ENCODE data around the gene ZNF443.
"Not testable (repeated sequence)": the region's sequence is repeated elsewhere in the genome, so short reads cannot be mapped to it uniquely, and the experiment has no call there.

Gene ZNF443

GRCh38 chr19:12440541-12441316 is at the start of gene ZNF443:
Gene ZNF443, minus strand, starts transcription at chr19:12441021. Its CDS starts 107 bp downstream, at chr19:12440914.
- DNase-seq (ENCODE audit: low read depth, low spot score): peak; percentile 93

DNA sequence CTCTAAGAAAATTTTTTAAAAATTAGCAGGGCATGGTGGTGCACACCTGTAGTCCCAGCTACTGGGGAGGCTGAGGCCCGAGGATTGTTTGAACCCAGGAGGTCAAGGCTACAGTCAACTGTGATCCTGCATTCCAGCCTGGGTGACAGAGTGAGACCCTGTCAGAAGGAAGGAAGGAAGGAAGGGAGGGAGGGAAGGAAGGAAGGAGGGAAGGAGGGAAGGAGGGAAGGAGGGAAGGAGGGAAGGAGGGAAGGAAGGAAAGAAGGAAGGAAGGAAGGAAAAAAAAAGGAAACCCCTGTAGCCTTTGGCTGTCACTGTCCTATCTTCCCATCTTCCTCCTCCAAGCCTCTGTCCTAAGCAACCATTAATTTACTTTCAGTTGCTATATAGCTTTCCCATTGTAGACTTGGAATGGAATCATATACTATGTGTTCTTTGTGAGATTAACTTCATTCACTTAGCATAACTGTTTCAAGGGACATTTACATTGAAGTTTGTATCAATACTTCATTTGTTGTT is 45.5 kb upstream of the ZNF443 start:
- not testable (repeated sequence) for DNase-seq (ENCODE audit: low read depth, low spot score)

GRCh38 chr19:12485571-12485970 is 44.8 kb upstream of the ZNF443 start:
- DNase-seq (ENCODE audit: low read depth, low spot score): no peak

- DNase-seq (ENCODE audit: low read depth, low spot score): no peak
These were observed 44.2 kb upstream of the ZNF443 start for GRCh38 chr19:12485052-12485416.

GRCh38 chr19:12484371-12485051 is 43.7 kb upstream of the ZNF443 start, which contains the start of gene ZNF709:
Gene ZNF709, minus strand, starts transcription at chr19:12484816. Its CDS starts 159 bp downstream, at chr19:12484657.
- DNase-seq (ENCODE audit: low read depth, low spot score): peak; percentile 50

- no peak for DNase-seq (ENCODE audit: low read depth, low spot score)
These were observed 43.2 kb upstream of the ZNF443 start for GRCh38 chr19:12484011-12484370.

DNA sequence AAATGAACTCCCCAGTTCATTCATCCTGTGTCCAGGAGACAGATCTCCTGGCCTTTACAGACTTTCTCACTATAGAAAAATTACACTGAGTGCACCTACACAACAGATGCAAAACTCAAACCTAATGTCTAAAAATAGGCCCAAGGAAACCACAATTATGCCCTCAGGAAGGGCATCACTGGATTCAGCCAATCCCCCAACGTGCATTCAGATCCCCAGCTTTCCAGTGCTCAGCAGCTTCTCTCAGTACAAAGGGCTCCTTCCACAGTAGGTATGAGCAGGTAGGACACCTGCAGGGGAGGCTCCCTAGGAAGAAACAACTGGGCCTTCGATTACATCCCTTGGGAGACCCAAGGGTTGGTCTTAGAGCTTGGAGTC is 41.7 kb upstream of the ZNF443 start:
- DNase-seq (ENCODE audit: low read depth, low spot score): no peak

- no peak for DNase-seq (ENCODE audit: low read depth, low spot score)
These were observed 41.1 kb upstream of the ZNF443 start for GRCh38 chr19:12481781-12482508.

DNA sequence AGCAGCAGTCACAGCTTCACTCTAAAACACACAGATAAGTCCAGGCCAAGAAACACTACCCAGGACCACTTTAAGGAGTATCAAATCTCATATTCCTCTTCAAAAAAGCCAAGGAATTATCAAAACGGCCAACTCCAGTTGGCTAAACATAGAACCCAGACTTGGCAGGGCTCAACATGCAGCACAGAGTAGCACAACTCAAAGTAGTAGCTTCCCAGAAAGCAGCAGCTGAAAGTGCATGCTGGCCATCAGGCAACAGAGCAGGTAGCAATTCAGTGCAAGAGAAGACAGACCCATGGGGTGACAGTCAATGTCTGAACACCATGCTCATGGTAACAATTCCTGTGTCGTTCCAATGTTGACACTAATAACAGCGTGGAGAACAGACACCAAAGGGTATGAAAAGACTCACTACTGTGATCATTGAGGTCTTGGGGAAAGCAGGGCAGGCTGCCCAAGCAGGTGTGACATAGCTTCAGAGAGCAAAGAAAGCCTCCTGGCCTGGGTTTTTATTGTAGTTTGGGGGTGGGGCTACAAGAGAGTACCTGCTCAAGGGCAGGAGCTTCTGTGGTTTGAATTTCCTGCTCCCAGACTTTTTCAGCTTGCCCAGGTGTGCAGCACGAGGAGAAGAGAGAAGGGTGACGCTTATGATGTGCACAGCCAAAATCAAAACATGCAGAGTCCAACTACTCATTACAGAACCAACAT is 37.6 kb upstream of the ZNF443 start:
- no peak for DNase-seq (ENCODE audit: low read depth, low spot score)

DNA sequence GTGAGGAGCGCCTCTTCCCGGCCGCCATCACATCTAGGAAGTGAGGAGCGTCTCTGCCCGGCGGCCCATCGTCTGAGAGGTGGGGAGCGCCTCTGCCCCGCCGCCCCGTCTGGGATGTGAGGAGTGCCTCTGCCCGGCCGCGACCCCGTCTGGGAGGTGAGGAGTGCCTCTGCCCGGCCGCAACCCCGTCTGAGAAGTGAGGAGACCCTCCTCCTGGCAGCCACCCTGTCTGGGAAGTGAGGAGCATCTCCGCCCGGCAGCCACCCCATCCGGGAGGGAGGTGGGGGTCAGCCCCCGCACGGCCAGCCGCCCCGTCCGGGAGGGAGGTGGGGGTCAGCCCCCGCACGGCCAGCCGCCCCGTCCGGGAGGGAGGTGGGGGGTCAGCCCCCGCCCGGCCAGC is 26.8 kb upstream of the ZNF443 start:
- DNase-seq (ENCODE audit: low read depth, low spot score): not testable (repeated sequence)

- no peak for DNase-seq (ENCODE audit: low read depth, low spot score)
These were observed 24.4 kb upstream of the ZNF443 start for GRCh38 chr19:12465211-12465610.

- no peak for DNase-seq (ENCODE audit: low read depth, low spot score)
These were observed 23.9 kb upstream of the ZNF443 start for GRCh38 chr19:12464769-12465168.

DNA sequence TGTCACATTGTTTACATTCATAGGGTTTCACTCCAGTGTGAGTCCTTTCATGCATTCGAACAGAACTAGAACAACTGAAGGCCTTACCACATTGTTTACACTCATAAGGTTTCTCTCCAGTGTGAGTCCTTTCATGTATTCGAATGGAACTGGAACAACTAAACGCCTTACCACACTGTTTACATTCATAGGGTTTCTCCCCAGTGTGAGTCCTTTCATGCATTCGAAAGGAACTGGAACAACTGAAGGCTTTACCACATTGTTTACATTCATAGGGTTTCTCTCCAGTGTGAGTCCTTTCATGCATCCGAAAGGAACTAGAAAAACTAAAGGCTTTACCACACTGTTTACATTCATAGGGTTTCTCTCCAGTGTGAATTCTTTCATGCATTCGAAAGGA is 23.3 kb upstream of the ZNF443 start:
- DNase-seq (ENCODE audit: low read depth, low spot score): not testable (repeated sequence)

GRCh38 chr19:12453495-12453894 is 12.7 kb upstream of the ZNF443 start:
- DNase-seq (ENCODE audit: low read depth, low spot score): no peak

DNA sequence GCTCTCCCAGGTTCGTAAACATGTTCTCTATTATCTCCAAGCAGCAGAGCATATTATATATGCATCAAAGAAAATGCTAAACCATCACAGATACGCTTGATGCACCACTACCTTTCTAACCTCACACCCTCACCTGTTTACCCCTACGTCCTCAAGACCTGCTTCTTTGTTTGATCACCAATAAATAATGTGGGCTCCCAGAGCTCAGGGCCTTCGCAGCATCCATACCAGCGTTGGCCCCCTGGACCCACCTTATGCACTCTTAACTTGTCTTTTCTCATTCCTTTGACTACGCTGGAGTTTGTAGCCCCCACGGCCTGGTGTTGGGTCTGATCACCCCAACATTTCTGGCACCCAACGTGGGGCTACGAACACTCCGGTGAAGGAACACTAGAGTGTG is 10.0 kb upstream of the ZNF443 start:
- no peak for DNase-seq (ENCODE audit: low read depth, low spot score)

- no peak for DNase-seq (ENCODE audit: low read depth, low spot score)
These were observed 8.0 kb upstream of the ZNF443 start for GRCh38 chr19:12448808-12449207.

- not testable (repeated sequence) for DNase-seq (ENCODE audit: low read depth, low spot score)
These were observed 908 bp downstream of the ZNF443 start for GRCh38 chr19:12439686-12440540.

DNA sequence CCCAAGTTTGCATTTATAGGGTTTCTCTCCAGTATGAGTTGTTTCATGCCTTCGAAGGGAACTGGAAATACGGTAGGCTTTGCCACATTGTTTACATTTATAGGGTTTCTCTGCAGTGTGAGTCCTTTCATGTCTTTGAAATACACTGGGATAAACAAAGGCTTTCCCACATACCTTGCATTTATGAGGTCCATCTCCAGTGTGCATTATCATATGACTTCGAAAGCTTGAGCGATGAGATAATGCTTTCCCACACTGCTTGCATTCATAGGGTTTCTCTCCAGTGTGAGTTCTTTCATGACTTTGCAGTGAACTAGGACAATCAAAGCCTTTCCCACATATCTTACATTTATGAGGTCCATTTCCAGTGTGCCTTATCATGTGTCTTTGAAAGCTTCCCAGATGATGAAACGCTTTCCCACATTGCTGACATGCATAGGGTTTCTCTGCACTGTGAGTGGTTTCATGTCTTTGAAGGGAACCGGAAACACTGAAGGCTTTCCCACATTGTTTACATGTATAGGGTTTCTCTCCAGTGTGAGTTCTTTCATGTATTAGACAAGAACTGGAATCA is 10.0 kb downstream of the ZNF443 start:
- not testable (repeated sequence) for DNase-seq (ENCODE audit: low read depth, low spot score)

DNA sequence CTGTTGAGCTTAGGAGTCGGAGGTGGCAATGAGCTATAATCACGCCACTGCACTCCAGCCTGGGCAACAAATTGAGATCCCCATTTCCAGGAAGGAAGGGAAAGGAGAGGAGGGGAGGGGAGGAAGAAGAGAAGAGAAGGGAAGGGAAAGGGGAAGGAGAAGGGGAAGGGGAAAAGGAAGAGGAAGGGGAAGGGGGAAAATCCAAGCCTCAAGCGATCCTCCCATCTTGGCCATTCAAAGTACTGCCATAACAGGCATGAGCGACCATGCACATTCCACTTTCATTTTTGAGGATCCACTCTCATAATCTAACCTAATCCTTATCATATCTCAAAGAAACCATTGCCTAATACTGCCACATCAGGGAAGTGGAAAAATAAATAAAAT is 14.9 kb downstream of the ZNF443 start:
- DNase-seq (ENCODE audit: low read depth, low spot score): no peak

- DNase-seq (ENCODE audit: low read depth, low spot score): no peak
These were observed 15.5 kb downstream of the ZNF443 start for GRCh38 chr19:12425236-12425887.
